ENCODE data around the gene MMP8. TPM values are rescaled to one million over a fixed set of nuclear protein-coding genes. Genes with fewer than 3 reads are reported as not detected.

MMP8 gene
- total RNA-seq, 1 experiment from 2014 or later, result not detected

DNA sequence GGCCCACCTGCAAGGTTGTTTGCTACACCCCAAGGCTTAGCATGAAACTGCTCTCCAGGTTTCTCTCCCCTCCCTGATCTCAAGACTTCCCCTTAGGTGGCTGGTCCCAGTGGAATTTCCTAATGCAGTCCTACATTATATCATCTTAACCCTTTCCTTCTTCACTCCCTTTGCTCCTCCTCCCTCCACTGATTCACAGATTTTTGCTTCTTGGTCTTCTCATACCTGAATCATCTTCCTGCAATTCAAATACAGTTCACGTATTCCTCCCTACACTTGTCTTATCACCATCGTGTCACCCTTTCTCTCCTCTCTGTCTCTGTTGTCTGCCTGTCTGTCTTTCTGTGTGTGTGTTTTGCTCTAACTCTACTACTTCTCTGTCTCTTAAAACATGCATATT, 38.7 kb upstream of the MMP8 start:
- intact Hi-C loops (cut with micrococcal nuclease), result no loop called here
- POLR2A ChIA-PET, result no interaction called here
- H3K4me2 ChIP-seq (ENCODE audit: low read length), result no peak overlapping the region

More for the DNA sequence above, 38.7 kb upstream of the MMP8 start:
- no peak for DNase-seq (ENCODE audit: low read depth, low spot score)
- ChIA-PET RAD21 (ENCODE audit: low non-redundant PET in 1 of 2, low total read pairs in 2 of 2, uncharacterized antibody in 2 of 2, unreplicated experiment in 2 of 2) (no interaction called here), CTCF (no interaction called here)
- Histone ChIP-seq H3K27ac (ENCODE audit: low read depth, low read length) (no peak overlapping the region), H2AFZ (ENCODE audit: low read depth, low read length, poor library complexity, severe bottlenecking) (no peak overlapping the region), H3K4me3 (replicated peaks in 1 of 2; ENCODE audit: low read depth in 1 of 2, low read length in 2 of 2) (no peak overlapping the region), H3K9me2 (ENCODE audit: insufficient read depth) (no peaks in the 10 kb centered on the region), H3K36me3 (ENCODE audit: control insufficient read depth in 1 of 2, insufficient read depth in 2 of 2, low read length in 2 of 2) (no peaks in the 10 kb centered on the region), H3K27me3 (ENCODE audit: insufficient read depth, low read length) (no peaks in the 10 kb centered on the region; the same call in 1 of the 2 replicates), H3K9me3 (ENCODE audit: control insufficient read depth in 1 of 2, insufficient read depth in 1 of 2, low read depth in 1 of 2, low read length in 2 of 2) (no peaks in the 10 kb centered on the region), H3K79me2 (ENCODE audit: insufficient read depth, low read length) (no peaks in the 10 kb centered on the region), H3K4me1 (ENCODE audit: control insufficient read depth in 1 of 2, insufficient read depth in 2 of 2, low read length in 2 of 2) (peaks cover 0 to 3% of the 10 kb centered on the region in 2 experiments; a peak in 1 of 4 replicates), H4K20me1 (ENCODE audit: insufficient read depth) (no peaks in the 10 kb centered on the region), H3K9ac (ENCODE audit: low read length) (no peak overlapping the region)
- TF ChIP-seq EZH2 (IDR thresholded peaks at IDR 0.05), result no peak
- TF ChIP-seq SIN3A (IDR thresholded peaks at IDR 0.05; ENCODE audit: low read depth), result no peak
- no peak for TF ChIP-seq RAD21 (IDR thresholded peaks at IDR 0.05; ENCODE audit: low read depth)
- no peak for TF ChIP-seq POLR2AphosphoS5 (IDR thresholded peaks at IDR 0.05; ENCODE audit: low read depth, low read length)
- no peak for TF ChIP-seq ELF1 (IDR thresholded peaks at IDR 0.05; ENCODE audit: borderline replicate concordance, low read depth)
- TF ChIP-seq EGR1 (IDR thresholded peaks at IDR 0.05; ENCODE audit: low read depth), result no peak
- no peak for TF ChIP-seq CEBPB (IDR thresholded peaks at IDR 0.05; ENCODE audit: low read depth)
- TF ChIP-seq JUND (IDR thresholded peaks at IDR 0.05), result no peak
- TF ChIP-seq, protein P1, sequence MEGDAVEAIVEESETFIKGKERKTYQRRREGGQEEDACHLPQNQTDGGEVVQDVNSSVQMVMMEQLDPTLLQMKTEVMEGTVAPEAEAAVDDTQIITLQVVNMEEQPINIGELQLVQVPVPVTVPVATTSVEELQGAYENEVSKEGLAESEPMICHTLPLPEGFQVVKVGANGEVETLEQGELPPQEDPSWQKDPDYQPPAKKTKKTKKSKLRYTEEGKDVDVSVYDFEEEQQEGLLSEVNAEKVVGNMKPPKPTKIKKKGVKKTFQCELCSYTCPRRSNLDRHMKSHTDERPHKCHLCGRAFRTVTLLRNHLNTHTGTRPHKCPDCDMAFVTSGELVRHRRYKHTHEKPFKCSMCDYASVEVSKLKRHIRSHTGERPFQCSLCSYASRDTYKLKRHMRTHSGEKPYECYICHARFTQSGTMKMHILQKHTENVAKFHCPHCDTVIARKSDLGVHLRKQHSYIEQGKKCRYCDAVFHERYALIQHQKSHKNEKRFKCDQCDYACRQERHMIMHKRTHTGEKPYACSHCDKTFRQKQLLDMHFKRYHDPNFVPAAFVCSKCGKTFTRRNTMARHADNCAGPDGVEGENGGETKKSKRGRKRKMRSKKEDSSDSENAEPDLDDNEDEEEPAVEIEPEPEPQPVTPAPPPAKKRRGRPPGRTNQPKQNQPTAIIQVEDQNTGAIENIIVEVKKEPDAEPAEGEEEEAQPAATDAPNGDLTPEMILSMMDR (IDR thresholded peaks at IDR 0.05 in 2 of 3, conservative IDR thresholded peaks at IDR 0.05 in 1 of 3; ENCODE audit: borderline replicate concordance in 1 of 3, insufficient read depth in 1 of 3, low read depth in 2 of 3, low read length in 2 of 3), result no peak
- TF ChIP-seq, protein P2, sequence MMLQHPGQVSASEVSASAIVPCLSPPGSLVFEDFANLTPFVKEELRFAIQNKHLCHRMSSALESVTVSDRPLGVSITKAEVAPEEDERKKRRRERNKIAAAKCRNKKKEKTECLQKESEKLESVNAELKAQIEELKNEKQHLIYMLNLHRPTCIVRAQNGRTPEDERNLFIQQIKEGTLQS (IDR thresholded peaks at IDR 0.05), result no peak
- no peak for TF ChIP-seq ZFX (IDR thresholded peaks at IDR 0.05)
- TF ChIP-seq POLR2A (IDR thresholded peaks at IDR 0.05; ENCODE audit: borderline replicate concordance, extremely low read depth, insufficient read depth, insufficient read length), result no peak
- TF ChIP-seq EZH2phosphoT487 (IDR thresholded peaks at IDR 0.05; ENCODE audit: borderline replicate concordance), result no peak
- no peak for TF ChIP-seq YY1 (IDR thresholded peaks at IDR 0.05; ENCODE audit: extremely low read depth, insufficient replicate concordance, low read depth, low read length)
- no peak for TF ChIP-seq FOSL1 (IDR thresholded peaks at IDR 0.05; ENCODE audit: low read depth)
- no peak for TF ChIP-seq SRF (IDR thresholded peaks at IDR 0.05; ENCODE audit: low read depth)
- TF ChIP-seq CBX3 (IDR thresholded peaks at IDR 0.05; ENCODE audit: low read depth), result no peak
- BruUV-seq (replicated peaks), result no TSS peak
- ATAC-seq, result no peak

All from HCT116 (cell line).